Mesodermal cell (in vitro differentiated cells): ENCODE results near the gene COPS7B.

Experiments used
- H3K27ac ChIP-seq: 2 replicates; pipeline ENCODE4 v1.7.0; 2013; ENCODE audit warnings: mild to moderate bottlenecking, low read depth, low read length, moderate library complexity; ENCODE audit not compliant: severe bottlenecking
- H3K36me3 ChIP-seq: 2 replicates; pipeline ENCODE4 v1.7.1; 2013; ENCODE audit warnings: mild to moderate bottlenecking, low read length, moderate library complexity; ENCODE audit not compliant: control insufficient read depth, insufficient read depth
- H3K4me1 ChIP-seq: one replicate; pipeline ENCODE4 v1.7.1; 2013; ENCODE audit warnings: mild to moderate bottlenecking, low read length; ENCODE audit not compliant: insufficient read depth, control insufficient read depth, poor library complexity, severe bottlenecking
- H3K4me3 ChIP-seq: 2 replicates; pipeline ENCODE4 v1.7.0; 2013; ENCODE audit warnings: low read length, control low read depth, mild to moderate bottlenecking; ENCODE audit not compliant: insufficient read depth, poor library complexity, severe bottlenecking; ENCODE audit errors: extremely low read depth
- H3K9me3 ChIP-seq: 2 replicates; pipeline ENCODE4 v1.7.1; 2013; ENCODE audit warnings: mild to moderate bottlenecking, low read length, moderate library complexity; ENCODE audit not compliant: control insufficient read depth
- WGBS, 2 experiments: methylation state at CpG; one replicate each; pipeline ENCODE4 v1.1.5; 2013; ENCODE audit warnings: missing lambda C conversion rate in 2 of 2; ENCODE audit not compliant: insufficient coverage in 2 of 2; 5-methylcytosine and 5-hydroxymethylcytosine counted together

Gene COPS7B

DNA sequence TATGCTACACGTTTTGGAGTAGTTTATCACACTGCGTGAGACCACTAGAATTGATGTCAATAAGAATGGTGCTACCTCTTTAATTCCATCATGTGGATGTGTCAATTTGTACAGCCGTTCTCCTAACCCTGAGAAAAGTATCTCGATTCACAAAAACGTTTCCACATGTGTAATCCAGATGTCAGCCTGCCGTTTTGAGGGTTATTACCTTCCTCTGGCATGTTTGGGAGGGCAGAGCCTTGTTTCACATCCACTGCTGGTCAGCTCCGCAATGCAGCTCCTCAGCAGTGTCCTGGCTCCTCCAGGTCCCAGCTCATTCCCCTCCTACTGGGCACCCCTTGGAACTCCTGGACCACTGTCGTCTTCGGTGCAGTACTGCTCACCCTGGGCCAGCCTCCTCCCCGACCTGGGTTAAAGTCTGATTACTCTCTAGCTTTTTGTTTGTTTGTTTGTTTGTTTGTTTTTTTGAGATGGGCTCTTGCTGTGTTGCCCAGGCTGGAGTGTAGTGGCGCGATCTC lies 34.6 kb downstream of the COPS7B start:
- WGBS, 2 experiments = 77 to 85% methylated on average over 9 of the region's 12 CpGs
- no peak overlapping the region for H3K27ac ChIP-seq
- no peaks in the 10 kb centered on the region for H3K36me3 ChIP-seq
- H3K4me3 ChIP-seq = no peak overlapping the region
- no peaks in the 10 kb centered on the region for H3K4me1 ChIP-seq
- peaks cover 1% of the 10 kb centered on the region for H3K9me3 ChIP-seq

DNA sequence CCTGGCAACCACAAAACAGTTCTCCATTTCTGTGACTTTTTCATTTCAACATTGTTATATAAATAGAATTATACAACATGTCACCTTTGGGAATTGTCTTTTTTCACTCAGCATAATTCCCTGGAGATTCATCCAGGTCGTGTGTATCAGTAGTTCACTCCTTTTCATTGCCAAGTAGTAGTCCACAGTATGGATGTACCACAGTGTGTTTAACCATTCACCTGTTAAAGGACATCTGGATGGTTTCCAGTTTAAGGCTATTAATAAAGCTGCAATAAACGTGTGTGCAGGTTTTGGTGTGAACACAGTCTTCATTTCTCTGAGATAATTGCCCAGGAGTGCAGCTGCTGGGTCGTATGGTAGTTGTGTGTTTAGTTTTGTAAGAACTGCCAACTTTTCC lies 35.7 kb downstream of the COPS7B start:
- 17% methylated on average over 1 of the region's 3 CpGs; no CpG with 5 or more reads in 1 of the 2 experiments for WGBS, 2 experiments
- Histone ChIP-seq H3K4me3 (no peak overlapping the region), H3K4me1 (no peaks in the 10 kb centered on the region), H3K9me3 (no peaks in the 10 kb centered on the region), H3K27ac (no peak overlapping the region), H3K36me3 (no peaks in the 10 kb centered on the region)

DNA sequence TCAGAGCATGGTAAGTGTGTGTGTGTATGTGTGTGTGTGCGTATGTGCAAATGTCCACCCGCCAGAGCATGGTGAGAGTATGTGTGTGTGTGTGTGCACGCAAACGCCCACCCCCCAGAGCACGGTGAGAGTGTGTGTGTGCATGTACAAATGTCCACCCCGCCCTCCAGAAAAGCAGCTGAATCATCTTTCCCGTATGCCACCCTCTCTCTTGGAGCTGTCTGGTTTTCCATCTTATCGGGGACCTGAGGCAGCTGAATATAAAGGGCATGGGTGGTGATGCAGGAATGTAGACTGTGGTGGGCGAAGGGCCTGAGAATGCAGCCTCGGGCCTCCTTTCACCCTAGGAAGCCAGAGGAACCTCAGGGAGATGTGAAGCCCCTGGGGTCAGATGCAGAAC lies 66.9 kb downstream of the COPS7B start:
- no peaks in the 10 kb centered on the region for H3K4me1 ChIP-seq
- H3K27ac ChIP-seq = no peak overlapping the region
- 93% methylated on average over 3 to 4 of the region's 10 CpGs for WGBS, 2 experiments
- H3K36me3 ChIP-seq = no peaks in the 10 kb centered on the region
- H3K9me3 ChIP-seq = no peaks in the 10 kb centered on the region
- H3K4me3 ChIP-seq = no peak overlapping the region

DNA sequence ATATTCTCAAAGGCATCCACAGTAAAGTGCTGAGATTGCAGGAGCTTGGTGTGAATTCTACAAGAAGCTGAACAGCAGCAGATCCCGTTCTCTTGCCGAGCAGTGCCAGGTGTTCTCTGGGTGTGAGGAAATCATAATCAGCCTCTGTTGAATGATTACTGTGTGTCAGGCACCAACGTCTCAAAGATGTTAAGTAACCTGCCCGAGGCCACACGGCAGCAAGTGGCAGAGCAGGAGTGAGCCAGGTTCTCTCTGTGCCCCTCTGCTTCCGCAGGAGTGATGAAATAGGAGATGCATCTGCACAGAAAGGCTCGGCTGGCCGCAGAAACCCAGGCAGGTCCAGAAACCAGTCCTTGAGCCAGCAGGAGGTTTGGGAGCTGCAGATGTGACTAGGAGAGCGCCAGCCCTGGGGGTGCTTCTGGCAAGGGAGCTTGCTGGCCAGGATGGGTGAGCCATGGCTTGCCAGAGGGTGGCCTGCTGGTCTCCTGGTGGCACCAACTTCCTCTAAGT lies 68.4 kb downstream of the COPS7B start:
- Histone ChIP-seq H3K9me3 (no peaks in the 10 kb centered on the region), H3K36me3 (no peaks in the 10 kb centered on the region), H3K27ac (no peak overlapping the region), H3K4me1 (no peaks in the 10 kb centered on the region), H3K4me3 (no peak overlapping the region)
- WGBS, 2 experiments = 85 to 86% methylated on average over 5 to 9 of the region's 9 CpGs

DNA sequence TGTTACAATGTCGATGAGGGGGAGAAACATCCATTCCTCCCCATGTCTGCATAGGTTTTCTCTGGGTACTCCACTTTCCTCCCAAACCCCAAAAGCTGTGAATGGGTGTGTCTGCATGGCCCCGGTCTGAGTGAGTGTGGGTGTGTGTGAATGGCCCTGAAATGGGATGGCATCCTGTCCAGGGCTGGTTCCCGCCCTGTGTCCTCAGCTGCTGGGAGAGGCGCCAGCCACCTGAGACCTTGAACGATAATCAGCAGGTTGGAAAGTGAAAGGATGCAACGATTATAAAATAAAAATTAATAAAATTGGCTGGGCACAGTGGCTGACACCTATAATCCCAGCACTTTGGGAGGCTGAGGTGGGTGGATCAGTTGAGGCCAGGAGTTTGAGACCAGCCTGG lies 70.7 kb downstream of the COPS7B start:
- no peaks in the 10 kb centered on the region for H3K36me3 ChIP-seq
- H3K27ac ChIP-seq = no peak overlapping the region
- WGBS, 2 experiments = 91 to 93% methylated on average over 3 to 6 of the region's 6 CpGs
- H3K9me3 ChIP-seq = no peaks in the 10 kb centered on the region
- H3K4me3 ChIP-seq = no peak overlapping the region
- H3K4me1 ChIP-seq = no peaks in the 10 kb centered on the region
